Measurements from ENCODE around the gene SBNO2.

GRCh38 chr19:1062387-1063029 lies 111.6 kb downstream of the SBNO2 start:
- no peak for TF ChIP-seq CTCF (IDR thresholded peaks at IDR 0.05)
- TF ChIP-seq EP300 (IDR thresholded peaks at IDR 0.05): no peak
